Measurements from ENCODE around the gene UNK. TPM values are rescaled to one million over a fixed set of nuclear protein-coding genes. Genes with fewer than 3 reads are reported as not detected.
A peak's percentile ranks its signal among the peaks of the same experiment; 100 is the strongest.

Gene UNK
- total and polyA plus RNA-seq, 9 of the 15 experiments (the other 6 are each of a cell fraction or from before 2014, with no cell fraction given), result 12.8 to 38.6 (median 24.8) TPM

GRCh38 chr17:75785016-75785890 lies 647 bp downstream of the UNK start (continued):
- 0 out of 2 replicates have a peak, but pooled peaks have one; percentile 27 for TF ChIP-seq NR2F6 (CRISPR knock-in tag; IDR thresholded peaks at IDR 0.05)
- no peak for TF ChIP-seq MTF1 (CRISPR knock-in tag; IDR thresholded peaks at IDR 0.05; ENCODE audit: borderline replicate concordance)
- no peak for TF ChIP-seq TAF15 (IDR thresholded peaks at IDR 0.05; ENCODE audit: low read depth, low read length)
- no peak for TF ChIP-seq ETV6 (IDR thresholded peaks at IDR 0.05; ENCODE audit: borderline replicate concordance in 1 of 2, low read depth in 2 of 2, low read length in 1 of 2)
- peak; percentile 21; the same call in 1 of the 2 replicates for TF ChIP-seq ETV6 (CRISPR knock-in tag; IDR thresholded peaks at IDR 0.05; ENCODE audit: borderline replicate concordance)
- TF ChIP-seq JUND (IDR thresholded peaks at IDR 0.05; ENCODE audit: borderline replicate concordance, low read depth, low read length), result peak; percentile 91
- TF ChIP-seq JUND (tag; IDR thresholded peaks at IDR 0.05; ENCODE audit: borderline replicate concordance, low read depth, low read length), result peak; percentile 86; the same call in 2 of the 3 replicates
- no peak for TF ChIP-seq ZNF518B (CRISPR knock-in tag; IDR thresholded peaks at IDR 0.05)
- TF ChIP-seq RREB1 (CRISPR knock-in tag; IDR thresholded peaks at IDR 0.05), result peak; percentile 64; the same call in 1 of the 2 replicates
- TF ChIP-seq ZNF12 (CRISPR knock-in tag; IDR thresholded peaks at IDR 0.05), result peak; percentile 46; the same call in 1 of the 2 replicates
- TF ChIP-seq ZSCAN29 (IDR thresholded peaks at IDR 0.05), result no peak
- TF ChIP-seq ZNF217 (CRISPR knock-in tag; IDR thresholded peaks at IDR 0.05), result no peak
- TF ChIP-seq BMI1 (IDR thresholded peaks at IDR 0.05; ENCODE audit: low read length), result no peak
- peak; percentile 87 for TF ChIP-seq POLR2H (tag; IDR thresholded peaks at IDR 0.05; ENCODE audit: low read depth)
- TF ChIP-seq KAT7 (CRISPR knock-in tag; IDR thresholded peaks at IDR 0.05; ENCODE audit: borderline replicate concordance), result peak; percentile 90; the same call in 1 of the 2 replicates
- TF ChIP-seq NKRF (IDR thresholded peaks at IDR 0.05; ENCODE audit: borderline replicate concordance), result no peak
